Head of caudate nucleus (tissue), 42 donors: ENCODE data around the gene ZNF547.
"Not testable (repeated sequence)": the region's sequence is repeated elsewhere in the genome, so short reads cannot be mapped to it uniquely, and the experiment has no call there.

Experiments
- DNase-seq, 42 donors: peaks; one replicate each; pipeline versions ENCODE4 v3.0.0 to v3.0.0-alpha.2; 2020 to 2021; ENCODE audit warnings: mixed read lengths in 7 of 42
- intact Hi-C: fragments of 100-400 bp; cut with DNase I; formaldehyde crosslinking; loops from one replicate; pipeline ENCODE4 v1.15.0; 2022

ZNF547 gene

DNA sequence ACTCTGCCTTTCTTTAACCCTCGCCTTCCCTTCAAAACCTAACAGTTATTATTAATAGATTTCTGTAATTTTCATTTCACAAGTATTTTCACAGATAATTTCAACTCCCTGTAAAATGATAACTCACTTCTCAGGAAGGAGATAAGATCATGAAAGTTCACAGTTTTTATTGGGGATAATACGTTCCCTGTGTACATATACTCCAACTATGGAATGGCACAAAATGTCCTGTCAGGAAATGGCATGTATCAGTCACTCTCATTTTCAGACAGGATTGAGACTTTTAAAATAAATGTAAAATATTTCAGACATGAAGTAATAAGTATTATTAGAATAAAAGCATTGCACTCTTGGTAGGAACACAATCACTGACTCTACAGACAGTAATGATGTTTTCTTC lies 932 bp upstream of the ZNF547 start:
- intact Hi-C loops, result loop anchor here (5.0 kb wide), 1 partner anchor 40 kb away; the partner anchor contains the start of gene ZNF543

GRCh38 chr19:57363688-57364181 lies 384 bp downstream of the ZNF547 start:
- peak in 8 of 42 donors; percentile 2 to 23 (median 12) for DNase-seq
- intact Hi-C loops, result loop anchor here (5.0 kb wide), 1 partner anchor 41 kb away; the partner anchor contains the start of gene ZNF543

More for the DNA sequence above, 932 bp upstream of the ZNF547 start:
- no peak for DNase-seq

DNA sequence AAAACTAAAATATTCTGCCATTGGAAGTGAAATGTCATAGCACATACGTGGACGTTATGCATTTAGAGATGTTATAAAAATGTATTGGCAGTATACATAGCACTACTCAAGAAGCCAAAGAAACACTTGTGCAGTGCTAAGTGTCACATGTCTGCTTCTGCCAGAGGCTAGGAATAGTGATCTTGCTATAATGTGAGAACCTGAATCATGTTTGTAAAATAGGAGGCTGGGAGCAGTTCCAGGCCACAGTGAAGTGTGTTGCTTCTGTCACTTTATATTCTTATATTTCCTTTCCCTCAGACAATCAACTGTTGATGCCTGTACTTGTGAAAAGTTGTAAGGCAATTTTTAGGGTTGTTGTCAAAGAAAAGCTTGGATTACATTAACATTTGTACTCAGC lies 3.4 kb downstream of the ZNF547 start:
- intact Hi-C loops, result no loop called here

GRCh38 chr19:57374179-57374578 lies 10.8 kb downstream of the ZNF547 start:
- intact Hi-C loops, result no loop called here

More for the DNA sequence above, 3.4 kb downstream of the ZNF547 start:
- no peak for DNase-seq

GRCh38 chr19:57374647-57375046 lies 11.3 kb downstream of the ZNF547 start:
- DNase-seq, intact Hi-C loops: not testable (repeated sequence)

More at GRCh38 chr19:57374179-57374578, 10.8 kb downstream of the ZNF547 start:
- DNase-seq, result no peak

DNA sequence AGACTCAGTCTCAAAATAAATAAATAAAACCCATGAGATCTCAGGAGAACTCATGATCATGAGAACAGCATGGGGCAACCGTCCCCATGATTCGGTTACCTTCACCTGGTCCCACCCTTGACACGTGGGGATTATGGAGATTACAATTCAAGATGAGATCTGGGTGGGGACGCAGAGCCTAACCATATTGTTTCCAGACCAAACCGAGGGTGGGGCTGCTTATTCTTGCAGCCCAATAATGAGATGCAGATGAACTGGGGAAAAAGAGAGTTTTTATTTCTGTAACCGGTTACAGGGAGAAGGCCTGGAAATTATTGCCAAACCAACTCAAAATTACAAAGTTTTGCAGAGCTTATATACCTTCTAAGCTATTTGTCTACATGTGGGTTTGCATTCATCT lies 12.8 kb downstream of the ZNF547 start:
- DNase-seq, result no peak
- intact Hi-C loops, result no loop called here

DNA sequence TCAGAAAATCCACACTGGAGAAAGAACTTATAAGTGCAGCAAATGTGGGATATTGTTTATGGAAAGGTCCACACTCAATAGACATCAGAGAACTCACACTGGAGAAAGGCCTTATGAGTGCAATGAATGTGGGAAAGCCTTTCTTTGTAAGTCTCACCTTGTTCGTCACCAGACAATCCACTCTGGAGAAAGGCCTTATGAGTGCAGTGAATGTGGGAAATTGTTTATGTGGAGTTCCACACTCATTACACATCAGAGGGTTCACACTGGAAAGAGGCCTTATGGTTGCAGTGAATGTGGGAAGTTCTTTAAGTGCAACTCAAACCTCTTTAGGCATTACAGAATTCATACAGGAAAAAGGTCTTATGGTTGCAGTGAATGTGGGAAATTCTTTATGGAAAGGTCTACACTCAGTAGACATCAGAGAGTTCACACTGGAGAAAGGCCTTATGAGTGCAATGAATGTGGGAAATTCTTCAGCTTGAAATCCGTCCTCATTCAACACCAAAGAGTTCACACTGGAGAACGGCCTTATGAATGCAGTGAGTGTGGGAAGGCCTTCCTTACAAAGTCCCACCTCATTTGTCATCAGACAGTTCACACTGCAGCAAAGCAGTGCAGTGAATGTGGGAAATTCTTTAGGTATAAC lies 14.3 kb downstream of the ZNF547 start:
- intact Hi-C loops, result no loop called here
- no peak for DNase-seq

DNA sequence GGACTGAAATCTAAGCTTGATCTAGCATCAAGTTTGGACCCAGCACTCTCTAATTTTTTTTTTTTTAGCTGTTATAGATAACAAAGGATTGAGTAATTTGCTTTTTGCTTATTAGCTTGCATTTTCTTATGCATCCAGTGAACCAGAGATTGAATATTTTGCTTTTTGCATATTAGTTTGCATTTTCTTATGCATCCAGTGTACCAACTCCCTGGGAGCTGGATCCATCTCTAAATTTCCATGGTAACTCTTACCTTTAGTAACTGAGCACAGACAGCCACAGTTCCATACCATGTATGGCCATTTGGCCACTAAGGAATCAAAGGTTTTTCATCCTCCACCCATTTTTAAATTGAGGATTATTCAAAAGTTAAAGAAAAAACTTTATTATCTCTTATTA lies 17.6 kb downstream of the ZNF547 start:
- no peak for DNase-seq
- intact Hi-C loops, result no loop called here

- DNase-seq, result no peak
- intact Hi-C loops, result no loop called here
Measured at GRCh38 chr19:57382806-57383488, 19.6 kb downstream of the ZNF547 start.

DNA sequence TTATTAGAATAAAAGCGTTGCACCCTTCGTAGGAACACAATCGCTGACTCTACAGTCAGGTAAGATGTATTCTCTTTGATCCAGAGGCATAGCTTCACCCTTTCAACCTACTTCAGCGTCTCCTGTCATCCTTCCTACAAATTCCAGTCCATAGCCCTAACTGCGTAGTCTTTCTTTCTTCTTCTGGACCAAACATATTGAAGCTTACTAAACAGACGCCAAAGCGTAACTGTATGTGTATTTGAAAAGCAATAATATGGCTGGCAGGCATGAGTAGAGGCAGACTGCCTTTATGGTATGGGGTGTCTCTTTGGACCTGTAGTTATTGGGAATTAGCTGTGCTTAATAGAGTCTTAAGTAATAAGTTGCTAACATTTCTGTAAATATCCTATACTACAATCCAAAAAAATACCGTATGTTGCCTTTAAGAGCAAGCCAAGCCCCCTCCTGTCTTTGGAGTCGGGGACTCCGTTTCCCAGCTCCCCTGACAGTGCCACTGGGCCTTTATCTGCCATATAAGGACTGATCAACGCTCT lies 25.9 kb downstream of the ZNF547 start:
- intact Hi-C loops, result no loop called here
- DNase-seq, result no peak

- intact Hi-C loops, result no loop called here
- peak; percentile 94 to 99 (median 98) for DNase-seq
Measured at GRCh38 chr19:57389730-57390598, 26.6 kb downstream of the ZNF547 start, which contains the start of gene ZNF548. ZNF548 (plus strand) TSS chr19:57389854; CDS start chr19:57390100, 246 bp downstream.

DNA sequence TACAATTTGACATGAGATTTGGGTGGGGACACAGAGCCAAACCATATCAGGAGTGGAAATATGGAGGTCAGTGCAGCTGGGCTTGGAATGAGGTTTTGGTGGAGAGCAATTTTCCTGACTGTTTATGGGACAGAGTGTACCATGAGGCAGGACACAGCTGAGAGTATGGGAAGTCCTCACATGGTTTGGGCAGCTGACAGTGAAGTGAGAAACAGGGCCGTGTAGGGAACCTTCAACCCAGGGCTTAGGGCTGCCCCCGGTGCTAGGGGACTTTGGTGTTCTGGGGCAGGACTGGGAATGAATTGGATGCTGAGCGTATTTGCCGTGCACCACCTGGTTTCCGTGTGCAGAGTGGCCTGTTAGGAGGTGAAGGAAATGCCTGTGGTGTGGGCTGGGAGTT lies 32.4 kb downstream of the ZNF547 start:
- intact Hi-C loops, result no loop called here
- DNase-seq, result no peak

- no peak for DNase-seq
- intact Hi-C loops, result no loop called here
Measured at GRCh38 chr19:57398868-57399267, 35.5 kb downstream of the ZNF547 start.

DNA sequence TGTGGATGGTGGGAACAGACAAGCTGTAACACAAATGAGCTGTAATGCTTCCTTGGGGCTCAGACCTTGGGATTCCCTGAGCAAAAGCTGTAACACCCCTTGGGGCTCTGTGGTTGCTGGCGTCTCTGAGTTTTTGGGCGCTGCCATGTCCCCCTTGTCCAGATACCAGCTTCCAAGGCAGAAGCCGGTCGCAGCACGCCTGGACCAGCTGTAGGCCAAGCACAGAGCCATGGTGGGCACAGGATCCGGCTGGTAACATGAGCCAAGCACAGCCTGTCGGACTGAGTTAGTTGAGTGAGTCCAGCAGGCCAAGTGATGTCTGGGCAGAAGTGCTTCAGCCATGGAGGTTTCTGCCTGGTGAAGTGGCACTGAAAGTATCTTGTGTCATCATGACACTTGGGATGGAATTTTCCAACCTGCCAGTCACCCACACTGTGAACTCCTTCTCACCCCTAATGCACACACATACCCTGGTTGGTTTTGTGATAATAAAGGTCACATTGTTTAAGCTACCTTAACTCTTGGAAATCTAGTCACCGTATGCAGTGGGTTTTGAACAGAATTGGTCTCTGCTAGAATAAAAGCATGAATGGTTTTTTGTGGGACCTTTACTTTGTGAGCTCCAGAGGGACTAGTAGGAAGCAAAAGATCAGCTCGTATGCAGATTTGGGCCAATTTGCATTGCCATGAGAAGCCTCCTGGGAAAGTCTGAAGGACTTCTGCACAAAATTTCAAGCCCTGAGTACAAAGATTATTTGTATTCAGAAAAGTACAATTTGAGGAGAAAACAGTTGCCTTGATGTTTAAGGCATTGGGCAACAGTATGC lies 40.6 kb downstream of the ZNF547 start:
- DNase-seq, result no peak
- intact Hi-C loops, result no loop called here

GRCh38 chr19:57406516-57407123 lies 43.3 kb downstream of the ZNF547 start:
- intact Hi-C loops, result no loop called here
- DNase-seq, result peak in 40 of 42 donors; percentile 19 to 79 (median 59)

- DNase-seq, result peak; percentile 92 to 99 (median 97)
- intact Hi-C loops, result no loop called here
Measured at GRCh38 chr19:57410877-57411671, 47.7 kb downstream of the ZNF547 start, which contains the start of gene ZNF17. ZNF17 (plus strand) TSS chr19:57411161; CDS start chr19:57413616, 2,455 bp downstream.

GRCh38 chr19:57419439-57419838 lies 56.1 kb downstream of the ZNF547 start:
- DNase-seq, result no peak
- intact Hi-C loops, result no loop called here
